ENCODE measurements around the gene WDR38. TPM values are rescaled to one million over a fixed set of nuclear protein-coding genes. Genes with fewer than 3 reads are reported as not detected.

The WDR38 gene
- total and polyA plus RNA-seq, 2 of the 4 experiments (the other 2 are of a cell fraction): not detected

- Histone ChIP-seq H3K4me3 (ENCODE audit: insufficient read depth, low read depth, low read length) (no peak overlapping the region), H3K9ac (ENCODE audit: low read depth, low read length) (no peak overlapping the region), H3K4ac (ENCODE audit: low read depth, low read length) (no peak overlapping the region), H2BK5ac (ENCODE audit: low read depth, low read length, poor library complexity, severe bottlenecking) (no peak overlapping the region), H4K91ac (ENCODE audit: insufficient read depth, low read depth, low read length) (no peak overlapping the region), H4K5ac (ENCODE audit: low read depth, low read length) (no peak overlapping the region), H3K36me3 (ENCODE audit: control insufficient read depth, insufficient read depth, low read length) (peaks cover 29% of the 10 kb centered on the region), H4K8ac (ENCODE audit: low read depth in 2 of 2, low read length in 2 of 2) (no peak overlapping the region), H3K9me3 (ENCODE audit: control insufficient read depth, insufficient read depth, low read length) (no peaks in the 10 kb centered on the region), H2BK15ac (ENCODE audit: low read depth, low read length) (no peak overlapping the region), H3K9me1 (ENCODE audit: insufficient read depth, low read length) (no peaks in the 10 kb centered on the region), H2AK9ac (replicated peaks; ENCODE audit: low read depth, low read length, poor library complexity) (no peak overlapping the region), H2BK120ac (ENCODE audit: low read depth, low read length) (no peak overlapping the region), H3K18ac (ENCODE audit: low read depth, low read length) (no peak overlapping the region), H3K27ac (ENCODE audit: insufficient read depth, low read length) (no peak overlapping the region), H3K4me1 (ENCODE audit: control insufficient read depth, insufficient read depth, low read length) (no peaks in the 10 kb centered on the region), H3K14ac (replicated peaks; ENCODE audit: low read depth, low read length) (no peak overlapping the region), H2AK5ac (ENCODE audit: low read depth, low read length) (no peak overlapping the region), H3K4me2 (ENCODE audit: low read depth, low read length) (no peak overlapping the region), H3K56ac (ENCODE audit: extremely low read depth, insufficient read depth, low read length) (no peak overlapping the region), H2AFZ (replicated peaks; ENCODE audit: low read length, poor library complexity) (no peak overlapping the region), H3K27me3 (ENCODE audit: control insufficient read depth, insufficient read depth, low read length) (no peaks in the 10 kb centered on the region), H3K79me1 (ENCODE audit: low read depth in 1 of 2, low read length in 2 of 2) (peaks cover 3 to 18% of the 10 kb centered on the region in 2 experiments; a peak in 3 of 4 replicates), H2BK20ac (ENCODE audit: low read depth, low read length) (no peak overlapping the region), H4K20me1 (ENCODE audit: insufficient read depth, low read length) (peaks cover 36% of the 10 kb centered on the region), H3K23ac (ENCODE audit: low read depth, low read length) (no peak overlapping the region)
- ChIA-PET CTCF (interaction anchor here (0.6 to 5.7 kb wide), 10 partner anchors 14 to 523 kb away, joined by 3 to 165 read pairs (median 8); partner anchors contain the start of genes NR6A1 and OLFML2A), POLR2A (ENCODE audit: unreplicated experiment) (interaction anchor here (0.8 kb wide), 1 partner anchor 9 kb away, joined by 5 read pairs; no protein-coding TSS in a partner anchor)
- in situ Hi-C loops (cut with MboI; ENCODE audit: low sequenced_read_pairs) (loop anchor here (5.0 kb wide), 1 partner anchor 82 kb away; the partner anchor contains the start of gene NR6A1), intact Hi-C loops (cut with micrococcal nuclease) (loop anchor here (5.0 to 10.0 kb wide), 2 partner anchors 142 to 239 kb away; no protein-coding TSS in a partner anchor), dilution Hi-C loops (cut with HindIII; ENCODE audit: low sequenced_read_pairs, unreplicated experiment) (no loop called here)
- 93% methylated on average over 4 of the region's 8 CpGs; no CpG with 5 or more reads in 1 of the 2 experiments for WGBS, 2 experiments (ENCODE audit: extremely low coverage in 2 of 2, insufficient read length in 1 of 2)
- DNase-seq (no peak), ATAC-seq (ENCODE audit: low read depth) (no peak)
- TF ChIP-seq FOS (IDR thresholded peaks at IDR 0.05; ENCODE audit: low read depth, low read length): no peak
- no TSS peak for BruUV-seq (replicated peaks)
Measured at GRCh38 chr9:124854161-124854560, 901 bp downstream of the WDR38 start.

Measured in IMR-90 (cell line).